NCI-H460 (cell line): ENCODE data around the gene NUDCD3. TPM values are rescaled to one million over a fixed set of nuclear protein-coding genes. Genes with fewer than 3 reads are reported as not detected.

Experiments used
- DNase-seq: peaks from one replicate; pipeline ENCODE4 v3.0.0-alpha.2; 2016; ENCODE audit warnings: low read depth; ENCODE audit errors: extremely low read depth
- total RNA-seq: library from RNA; depleted of rRNA; stranded (reverse); fragments of >200 nt; shearing (Covaris generic); gene quantifications from 2 replicates; pipeline ENCODE4 v1.2.3, GENCODE V29; 2014

The NUDCD3 gene
- total RNA-seq, 1 experiment from 2014 or later, result 52.1 TPM

GRCh38 chr7:44408596-44408995 is 81.9 kb downstream of the NUDCD3 start:
- DNase-seq, result no peak

DNA sequence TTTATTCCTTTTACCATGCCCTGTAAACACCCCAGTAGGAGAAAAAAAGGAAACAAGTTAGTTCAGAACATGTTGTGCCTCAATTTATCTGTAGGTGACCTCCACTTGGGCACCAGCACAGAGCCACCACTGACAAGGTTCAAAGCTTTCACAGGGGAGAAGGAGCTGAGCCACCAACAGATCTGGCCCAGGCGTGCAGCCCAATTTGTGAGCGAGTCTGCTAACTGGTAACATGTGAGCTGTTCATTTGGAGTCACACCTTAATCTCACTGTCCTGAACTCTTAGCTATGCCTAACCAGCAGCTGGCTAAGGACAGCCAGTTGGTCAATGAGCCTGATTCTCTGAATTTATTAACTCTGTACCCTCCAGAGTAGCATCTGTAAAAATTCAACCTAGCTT is 86.7 kb downstream of the NUDCD3 start:
- no peak for DNase-seq

DNA sequence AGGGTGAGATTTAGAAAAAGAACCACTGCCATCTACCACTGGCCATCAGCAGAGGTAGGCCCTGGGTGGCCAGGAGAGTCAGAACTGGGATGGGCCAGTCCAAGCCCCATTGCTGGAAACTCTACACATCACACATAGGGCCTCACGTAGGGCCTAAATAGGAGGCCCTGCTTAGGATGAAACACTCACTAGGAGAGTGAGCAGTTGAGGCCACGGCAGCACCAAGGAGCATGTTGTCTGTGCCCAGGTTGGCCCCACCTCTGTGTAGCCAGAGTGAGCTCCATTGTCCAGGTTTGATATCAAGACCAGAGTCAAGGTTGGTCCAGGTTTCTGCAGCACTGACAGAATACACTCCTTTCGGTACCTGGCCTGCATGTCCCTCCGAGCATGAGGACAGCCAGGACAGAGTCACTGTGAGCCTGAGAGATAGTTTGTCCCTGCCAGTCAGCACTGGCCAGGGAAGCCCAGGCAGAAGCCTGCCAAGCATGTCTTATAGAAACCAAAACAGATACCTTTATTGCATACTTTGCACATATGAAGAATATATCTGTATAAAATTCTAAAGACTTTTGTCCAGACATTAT is 87.2 kb downstream of the NUDCD3 start:
- no peak for DNase-seq

- DNase-seq, result no peak
Observed at GRCh38 chr7:44402401-44403060, 87.9 kb downstream of the NUDCD3 start.

- DNase-seq, result no peak
Observed at GRCh38 chr7:44401692-44402091, 88.8 kb downstream of the NUDCD3 start.

DNA sequence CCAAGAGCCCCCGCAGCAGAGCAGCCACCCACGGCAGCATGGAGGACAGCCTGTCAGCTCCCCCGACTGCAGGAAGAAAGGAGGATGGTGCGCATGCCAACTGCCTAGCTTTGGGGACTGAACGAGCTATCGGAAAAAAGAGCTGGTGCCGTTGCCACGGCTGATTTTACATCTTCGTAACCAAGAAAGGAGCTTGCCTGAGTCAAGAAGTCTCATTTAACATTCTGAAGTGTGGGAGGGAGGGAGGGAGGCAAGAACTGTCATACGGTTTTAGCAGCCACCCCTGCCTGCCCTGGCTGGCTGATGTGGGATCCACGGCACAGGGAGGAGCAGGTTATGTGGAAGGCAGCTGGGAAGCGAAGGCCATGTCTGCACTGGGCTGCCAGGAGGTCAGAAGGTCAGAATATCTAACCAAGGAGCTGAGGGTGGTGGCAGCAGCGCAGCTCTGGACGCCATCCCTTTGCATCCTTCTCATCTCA is 90.4 kb downstream of the NUDCD3 start:
- no peak for DNase-seq

DNA sequence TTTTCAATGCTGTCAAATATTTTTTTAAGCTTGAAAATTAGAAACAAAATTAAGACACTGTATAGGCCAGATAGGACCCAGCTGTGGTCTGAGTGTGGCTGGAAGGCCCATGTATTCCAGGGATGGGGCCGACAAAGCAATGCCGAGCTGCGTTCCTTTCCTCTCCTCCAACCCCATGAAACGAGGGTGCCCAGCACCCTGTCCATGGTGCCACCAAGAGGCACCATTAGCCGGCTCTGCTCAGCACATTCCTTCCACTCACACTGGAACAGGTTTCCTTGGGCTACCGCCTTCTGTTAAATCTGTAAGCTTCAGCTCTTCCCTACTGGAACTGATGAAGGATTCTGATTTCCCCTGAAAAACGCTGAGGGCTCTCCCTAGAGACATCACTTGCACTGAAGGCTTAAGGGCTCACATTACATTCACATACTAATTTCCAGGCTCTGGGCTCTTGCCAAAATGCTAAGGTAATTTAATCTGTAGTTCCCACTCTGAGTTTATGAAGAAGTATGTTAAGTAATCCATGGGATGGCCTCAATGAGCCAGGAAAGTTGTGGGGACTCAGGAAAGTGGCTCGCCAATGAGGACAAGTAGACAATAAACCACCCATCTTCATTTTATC is 91.4 kb downstream of the NUDCD3 start:
- DNase-seq, result no peak

DNA sequence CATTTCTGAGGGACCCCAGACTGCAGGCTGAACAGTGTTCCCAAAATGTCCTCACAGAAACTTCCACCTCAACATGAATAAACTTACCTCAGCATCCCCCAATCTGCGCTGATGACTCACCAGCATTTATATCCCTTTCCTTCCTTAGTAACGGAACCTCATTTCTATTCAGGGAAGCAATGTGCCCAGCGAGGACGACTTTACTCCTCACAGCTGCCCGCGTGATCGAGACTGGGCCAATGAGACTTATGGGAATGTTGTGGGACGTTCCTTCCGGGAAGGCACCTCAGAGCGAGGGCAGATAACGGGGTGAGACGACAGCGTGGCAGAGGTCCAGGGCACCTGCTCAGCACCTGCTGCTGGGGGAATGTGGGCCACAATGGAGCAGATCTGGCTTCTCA is 91.9 kb downstream of the NUDCD3 start:
- DNase-seq, result no peak

DNA sequence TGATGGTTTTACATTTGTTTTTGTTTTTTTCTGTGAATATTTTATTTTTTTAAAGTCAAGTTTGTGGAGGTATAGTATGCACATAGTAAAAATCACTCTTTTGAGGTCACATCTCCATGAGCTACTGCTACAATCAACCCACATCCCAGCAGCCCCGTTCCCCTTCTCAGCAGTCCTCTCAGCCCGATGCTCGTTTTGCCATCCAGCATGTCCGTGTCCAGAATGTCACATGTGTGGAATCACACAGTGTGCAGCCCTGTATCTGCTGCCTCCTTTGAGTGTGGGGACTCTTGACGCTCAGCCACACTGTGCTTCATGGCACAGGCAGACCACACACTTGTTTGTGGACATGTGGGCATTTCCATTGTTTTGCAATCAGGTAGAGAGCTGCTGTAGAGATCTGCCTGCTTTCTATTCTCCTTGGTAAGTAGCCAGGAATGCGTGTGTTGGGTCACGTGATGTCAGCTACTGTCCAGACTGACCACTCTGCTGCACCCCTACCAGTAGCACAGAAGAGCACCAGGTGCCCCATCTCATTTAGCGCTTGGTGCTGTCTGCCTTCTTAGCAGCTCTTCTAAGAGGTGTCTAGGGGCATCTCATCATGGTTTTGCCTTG is 93.4 kb downstream of the NUDCD3 start:
- DNase-seq, result no peak

GRCh38 chr7:44396496-44396895 is 94.0 kb downstream of the NUDCD3 start:
- no peak for DNase-seq

- no peak for DNase-seq
Observed at GRCh38 chr7:44395067-44395466, 95.4 kb downstream of the NUDCD3 start.

- no peak for DNase-seq
Observed at GRCh38 chr7:44394636-44395035, 95.8 kb downstream of the NUDCD3 start.

DNA sequence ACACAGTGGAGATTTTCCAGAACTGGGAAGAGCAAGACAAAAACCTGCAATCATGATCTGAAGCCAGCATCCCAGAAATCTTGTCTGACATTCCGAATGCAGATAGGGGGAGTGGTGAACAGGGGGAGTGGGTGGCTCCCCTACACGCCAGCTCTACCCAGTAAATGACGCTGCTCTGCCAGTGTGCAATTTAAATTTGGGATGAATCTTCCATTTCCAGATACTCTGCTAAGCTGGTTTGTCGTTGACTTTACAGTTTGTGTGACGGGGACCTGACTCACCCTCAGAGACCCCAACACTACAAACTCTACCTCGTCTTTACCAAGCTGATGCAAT is 96.4 kb downstream of the NUDCD3 start:
- no peak for DNase-seq

- no peak for DNase-seq
Observed at GRCh38 chr7:44393238-44394111, 97.0 kb downstream of the NUDCD3 start.

DNA sequence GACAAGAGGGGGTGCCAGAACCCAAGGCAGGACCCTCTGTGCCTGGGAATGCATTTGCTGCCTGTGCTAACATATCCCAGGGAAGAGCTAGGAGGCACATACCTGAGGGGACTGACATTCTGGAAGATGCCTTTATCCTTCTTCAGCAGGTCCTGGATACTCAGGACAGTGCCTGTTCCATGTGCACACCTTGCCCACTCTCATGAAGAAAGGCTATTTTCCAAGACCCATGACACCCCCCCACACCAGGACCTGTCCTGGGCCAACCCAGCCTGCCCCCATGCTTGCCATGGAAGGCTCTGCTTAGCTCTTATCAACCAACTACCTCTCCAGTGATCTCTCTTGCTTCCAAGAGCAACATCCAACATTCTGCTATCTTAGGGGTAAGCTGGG is 97.8 kb downstream of the NUDCD3 start:
- no peak for DNase-seq

GRCh38 chr7:44391746-44392617 is 98.5 kb downstream of the NUDCD3 start:
- no peak for DNase-seq

- no peak for DNase-seq
Observed at GRCh38 chr7:44391171-44391570, 99.3 kb downstream of the NUDCD3 start.

DNA sequence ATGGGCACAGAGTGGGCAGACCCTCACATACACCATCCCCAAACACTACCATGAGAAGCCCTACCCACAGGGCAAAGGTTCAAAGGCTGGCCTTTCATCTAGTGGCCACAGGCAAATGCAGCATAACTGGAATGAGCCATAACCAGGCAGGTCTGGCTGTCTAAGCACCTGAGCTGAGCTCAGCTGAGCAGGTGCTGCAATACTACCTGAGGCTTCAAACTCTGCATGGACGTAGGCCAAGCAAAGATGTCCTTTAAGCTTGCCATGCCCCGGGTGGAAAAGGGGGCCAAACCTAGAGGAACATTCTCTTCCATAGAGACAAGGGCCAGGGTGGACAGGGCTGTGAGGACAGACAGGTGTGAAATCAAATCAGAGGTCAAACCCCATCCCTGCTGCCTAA is 99.8 kb downstream of the NUDCD3 start:
- no peak for DNase-seq

DNA sequence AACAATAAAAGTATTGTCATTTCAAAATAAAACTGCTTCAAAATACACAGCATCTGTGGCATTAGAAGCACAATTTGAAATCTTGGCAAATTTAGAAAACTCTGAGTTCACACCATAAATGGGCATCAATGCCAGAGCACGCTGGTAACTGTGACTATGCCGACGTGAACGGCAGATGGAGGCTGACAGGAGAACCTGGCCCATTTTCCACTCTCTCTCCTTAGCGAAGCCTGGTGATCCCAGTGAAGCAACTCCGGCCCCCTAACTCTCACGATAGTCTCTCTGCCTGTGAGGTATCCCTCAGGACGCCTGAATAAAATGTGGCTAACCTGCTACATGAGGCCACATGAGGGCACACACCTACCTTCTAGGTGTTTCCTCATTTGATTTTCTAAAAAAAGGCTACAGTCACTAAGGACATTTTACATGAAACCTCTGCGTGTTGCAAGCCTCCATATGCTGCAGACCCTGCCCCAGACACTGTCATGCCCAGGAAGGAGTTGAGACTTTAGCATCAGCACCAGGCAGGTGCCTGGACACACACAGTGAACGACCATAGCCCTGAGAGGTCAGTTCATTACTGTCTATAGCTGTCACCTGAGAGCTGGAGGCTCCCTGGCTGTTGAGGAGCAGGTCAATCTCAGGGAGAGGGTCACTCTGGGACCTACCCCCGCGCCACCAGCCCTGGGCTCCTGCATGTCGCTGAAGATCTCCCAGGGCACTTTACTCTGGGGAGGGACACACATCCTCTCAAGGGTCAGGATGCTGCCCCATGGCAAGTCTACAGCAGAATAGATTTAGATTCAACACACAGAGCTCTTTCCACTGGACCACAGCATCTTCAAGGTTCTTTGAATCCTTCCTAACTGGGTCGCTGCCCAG is 102.1 kb downstream of the NUDCD3 start:
- no peak for DNase-seq
